Peyer's patch (tissue), 4 donors: ENCODE results near the gene GNPTG. TPM values are rescaled to one million over a fixed set of nuclear protein-coding genes. Genes with fewer than 3 reads are reported as not detected.

Experiments used
- DNase-seq, 3 donors: peaks; one replicate each; pipeline ENCODE4 v3.0.0-alpha.2; 2017 to 2019
- H3K27ac ChIP-seq, 4 donors: fragments of 200-600 bp; sonication (generic); one replicate each; pipeline ENCODE4 v1.5.1; 2016 to 2019
- H3K27me3 ChIP-seq, 2 donors: fragments of 200-600 bp; sonication (generic); one replicate each; pipeline ENCODE4 v1.5.1; 2019
- H3K36me3 ChIP-seq, 3 donors: fragments of 200-600 bp; sonication (generic); one replicate each; pipeline ENCODE4 v1.5.1; 2016 to 2019
- H3K4me1 ChIP-seq, 4 donors: fragments of 200-600 bp; sonication (generic); one replicate each; pipeline ENCODE4 v1.5.1; 2016 to 2019
- H3K4me3 ChIP-seq, 4 donors: fragments of 200-600 bp; sonication (generic); 1 replicate in 3 of 4; 2 replicates in 1 of 4; pipeline ENCODE4 v1.5.1; 2016 to 2019; ENCODE audit warnings: mild to moderate bottlenecking in 1 of 4
- H3K9me3 ChIP-seq, 4 donors: fragments of 200-600 bp; sonication (generic); one replicate each; pipeline ENCODE4 v1.5.1; 2016 to 2019; ENCODE audit warnings: mild to moderate bottlenecking in 1 of 4
- CTCF ChIP-seq, 6 experiments: fragments of 450-650 bp in 4 of 6; fragments of 200-600 bp in 2 of 6; sonication (generic) in 1 of 6; IDR thresholded peaks; one replicate each; pipeline ENCODE4 v1.5.1; 2017 to 2019; ENCODE audit warnings: antibody characterized with exemption in 6 of 6, mild to moderate bottlenecking in 3 of 6, moderate library complexity in 1 of 6
- POLR2A ChIP-seq, 2 donors: fragments of 450-650 bp; IDR thresholded peaks; one replicate each; pipeline ENCODE4 v1.5.1; 2017; ENCODE audit warnings: antibody characterized with exemption in 2 of 2, mild to moderate bottlenecking in 2 of 2, moderate library complexity in 2 of 2
- total RNA-seq, 4 donors: library from RNA; depleted of rRNA; stranded (reverse); fragments of >200 nt; gene quantifications; one replicate each; pipeline ENCODE4 v1.1.0, GENCODE V29; 2016

Gene GNPTG
- total RNA-seq, 4 donors from 2014 or later: 51.1 to 83.3 (median 65.0) TPM

- DNase-seq: no peak
- Histone ChIP-seq H3K4me3 (peak overlapping the region; percentile 59 to 92 (median 82)), H3K36me3 (peaks cover 0 to 35% (median 0%) of the 10 kb centered on the region in 3 donors), H3K27me3 (no peaks in the 10 kb centered on the region), H3K4me1 (peaks cover 8 to 36% (median 21%) of the 10 kb centered on the region in 4 donors), H3K27ac (peak overlapping the region in 1 of 4 donors; percentile 92), H3K9me3 (no peaks in the 10 kb centered on the region)
- TF ChIP-seq POLR2A (IDR thresholded peaks at IDR 0.05): no peak
- TF ChIP-seq CTCF (IDR thresholded peaks at IDR 0.05): no peak
Observed at GRCh38 chr16:1311738-1312466, 39.8 kb upstream of the GNPTG start.

GRCh38 chr16:1312467-1312816, 39.3 kb upstream of the GNPTG start:
- H3K9me3 ChIP-seq: no peaks in the 10 kb centered on the region
- H3K4me1 ChIP-seq: peaks cover 8 to 36% (median 21%) of the 10 kb centered on the region in 4 donors
- H3K4me3 ChIP-seq: peak overlapping the region in 2 of 4 donors; percentile 81 to 83
- peaks cover 0 to 40% (median 0%) of the 10 kb centered on the region in 3 donors for H3K36me3 ChIP-seq
- no peaks in the 10 kb centered on the region for H3K27me3 ChIP-seq
- TF ChIP-seq POLR2A (IDR thresholded peaks at IDR 0.05): no peak
- TF ChIP-seq CTCF (IDR thresholded peaks at IDR 0.05): no peak
- DNase-seq: no peak
- H3K27ac ChIP-seq: no peak overlapping the region

GRCh38 chr16:1312903-1313302, 38.8 kb upstream of the GNPTG start:
- Histone ChIP-seq H3K27ac (no peak overlapping the region), H3K4me3 (no peak overlapping the region), H3K9me3 (no peaks in the 10 kb centered on the region), H3K27me3 (no peaks in the 10 kb centered on the region), H3K36me3 (peaks cover 0 to 45% (median 0%) of the 10 kb centered on the region in 3 donors), H3K4me1 (peaks cover 8 to 36% (median 21%) of the 10 kb centered on the region in 4 donors)
- no peak for DNase-seq
- TF ChIP-seq POLR2A (IDR thresholded peaks at IDR 0.05) (no peak), CTCF (IDR thresholded peaks at IDR 0.05) (no peak)

- no peaks in the 10 kb centered on the region for H3K27me3 ChIP-seq
- no peak for TF ChIP-seq CTCF (IDR thresholded peaks at IDR 0.05)
- TF ChIP-seq POLR2A (IDR thresholded peaks at IDR 0.05): no peak
- DNase-seq: no peak
- H3K4me3 ChIP-seq: no peak overlapping the region
- H3K27ac ChIP-seq: no peak overlapping the region
- no peaks in the 10 kb centered on the region for H3K9me3 ChIP-seq
- peaks cover 0 to 54% (median 0%) of the 10 kb centered on the region in 3 donors for H3K36me3 ChIP-seq
- peaks cover 8 to 36% (median 21%) of the 10 kb centered on the region in 4 donors for H3K4me1 ChIP-seq
Observed at GRCh38 chr16:1313721-1314369, 37.9 kb upstream of the GNPTG start.

GRCh38 chr16:1314399-1315068, 37.2 kb upstream of the GNPTG start:
- Histone ChIP-seq H3K27ac (no peak overlapping the region), H3K36me3 (peaks cover 0 to 61% (median 0%) of the 10 kb centered on the region in 3 donors), H3K9me3 (no peaks in the 10 kb centered on the region), H3K27me3 (no peaks in the 10 kb centered on the region), H3K4me1 (peaks cover 8 to 36% (median 21%) of the 10 kb centered on the region in 4 donors), H3K4me3 (no peak overlapping the region)
- DNase-seq: no peak
- no peak for TF ChIP-seq POLR2A (IDR thresholded peaks at IDR 0.05)
- TF ChIP-seq CTCF (IDR thresholded peaks at IDR 0.05): no peak
